GM19467 (cell line): ENCODE measurements around the gene PLCD3.
A peak's percentile ranks its signal among the peaks of the same experiment; 100 is the strongest.

Experiments used
- ATAC-seq: cut with Tn5 transposase; IDR thresholded peaks from one replicate; pipeline ENCODE4 v1.9.1; 2021; ENCODE audit warnings: mild to moderate bottlenecking, moderate library complexity; ENCODE audit not compliant: unreplicated experiment

Gene PLCD3

GRCh38 chr17:45149669-45150664 lies 17.7 kb upstream of the PLCD3 start:
- ATAC-seq, result no peak

- peak; percentile 24 for ATAC-seq
Measured at GRCh38 chr17:45149037-45149668, 16.8 kb upstream of the PLCD3 start.

- peak; percentile 69 for ATAC-seq
Measured at GRCh38 chr17:45148183-45149036, 16.1 kb upstream of the PLCD3 start, which contains the start of gene HEXIM1. TSS of gene HEXIM1 (plus strand) at chr17:45148475. CDS start at chr17:45149191, 716 bp downstream.

- ATAC-seq, result no peak
Measured at GRCh38 chr17:45147581-45148182, 15.4 kb upstream of the PLCD3 start.

- no peak for ATAC-seq
Measured at GRCh38 chr17:45146890-45147580, 14.7 kb upstream of the PLCD3 start.

- ATAC-seq, result no peak
Measured at GRCh38 chr17:45146592-45146889, 14.2 kb upstream of the PLCD3 start.

- ATAC-seq, result no peak
Measured at GRCh38 chr17:45146166-45146565, 13.9 kb upstream of the PLCD3 start.

GRCh38 chr17:45145035-45145389 lies 12.7 kb upstream of the PLCD3 start:
- no peak for ATAC-seq

- no peak for ATAC-seq
Measured at GRCh38 chr17:45144199-45145034, 12.1 kb upstream of the PLCD3 start.

GRCh38 chr17:45143767-45144198 lies 11.5 kb upstream of the PLCD3 start:
- ATAC-seq, result no peak

GRCh38 chr17:45143094-45143670 lies 10.9 kb upstream of the PLCD3 start:
- ATAC-seq, result no peak

- ATAC-seq, result no peak
Measured at GRCh38 chr17:45139533-45139920, 7.2 kb upstream of the PLCD3 start.

GRCh38 chr17:45138911-45139532 lies 6.7 kb upstream of the PLCD3 start:
- ATAC-seq, result no peak

GRCh38 chr17:45137561-45138305 lies 5.4 kb upstream of the PLCD3 start:
- no peak for ATAC-seq

- ATAC-seq, result no peak
Measured at GRCh38 chr17:45136846-45137560, 4.7 kb upstream of the PLCD3 start.

- ATAC-seq, result no peak
Measured at GRCh38 chr17:45135978-45136791, 3.9 kb upstream of the PLCD3 start.
